H1 (cell line): ENCODE measurements around the gene SCARF1. TPM values are rescaled to one million over a fixed set of nuclear protein-coding genes. Genes with fewer than 3 reads are reported as not detected.

ENCODE experiments used
- CTCF ChIA-PET: fragments of 300-600 bp; sonication (Branson Sonifier 250); formaldehyde crosslinking; loops from one replicate; lab custom pipeline; 2021; ENCODE audit not compliant: partially characterized antibody; lab: Charles Lee
- POLR2A ChIA-PET: fragments of 300-600 bp; sonication (Branson Sonifier 250); formaldehyde crosslinking; loops from one replicate; lab custom pipeline; 2021; ENCODE audit warnings: inconsistent platforms; ENCODE audit not compliant: partially characterized antibody; lab: Charles Lee
- DNase-seq, 2 experiments: peaks; one replicate each; pipeline versions ENCODE4 v3.0.0 to v3.0.0-alpha.2; 2010 to 2022; ENCODE audit warnings: low spot score in 2 of 2, low read depth in 1 of 2, mixed read lengths in 1 of 2
- FAIRE-seq: peaks from 2 replicates; lab custom pipeline; 2011; peaks lifted over from hg19 to GRCh38; lab: Jason Lieb, UNC
- H2AFZ ChIP-seq: 2 replicates; pipeline ENCODE4 v1.8.1; 2012; ENCODE audit warnings: low read length, inconsistent platforms
- H2AK5ac ChIP-seq: 2 replicates; pipeline ENCODE4 v1.6.1; 2013; ENCODE audit warnings: low read depth, low read length
- H2BK120ac ChIP-seq: replicated peaks from 2 replicates; pipeline ENCODE3; 2013; ENCODE audit warnings: low read depth, low read length, inconsistent platforms
- H2BK12ac ChIP-seq: 2 replicates; pipeline ENCODE4 v1.6.1; 2013; ENCODE audit warnings: low read depth, low read length
- H2BK15ac ChIP-seq: 2 replicates; pipeline ENCODE4 v1.6.1; 2013; ENCODE audit warnings: low read length
- H2BK20ac ChIP-seq: 2 replicates; pipeline ENCODE4 v1.6.1; 2013; ENCODE audit warnings: low read length
- H2BK5ac ChIP-seq: 2 replicates; pipeline ENCODE4 v1.6.1; 2013; ENCODE audit warnings: low read depth, low read length
- H3K14ac ChIP-seq: 2 replicates; pipeline ENCODE4 v1.6.1; 2013; ENCODE audit warnings: inconsistent platforms; ENCODE audit not compliant: insufficient read length
- H3K18ac ChIP-seq: 2 replicates; pipeline ENCODE4 v1.6.1; 2013; ENCODE audit warnings: low read length; ENCODE audit errors: extremely low read depth
- H3K23ac ChIP-seq: 2 replicates; pipeline ENCODE4 v1.6.1; 2013; ENCODE audit warnings: inconsistent platforms; ENCODE audit not compliant: insufficient read length
- H3K23me2 ChIP-seq: 2 replicates; pipeline ENCODE4 v1.6.1; 2013; ENCODE audit warnings: low read depth, low read length
- H3K27ac ChIP-seq: 2 replicates; pipeline ENCODE4 v1.6.1; 2011; ENCODE audit warnings: low read depth, low read length, inconsistent platforms
- H3K27me3 ChIP-seq, 4 experiments: replicated peaks in 1 of 4; 1 replicate in 1 of 4; 2 replicates in 3 of 4; pipeline versions ENCODE4 v1.6.1 to v1.8.1; 2011 to 2013; ENCODE audit warnings: low read length in 3 of 4, mild to moderate bottlenecking in 3 of 4, inconsistent platforms in 2 of 4, mixed read lengths in 2 of 4, moderate library complexity in 1 of 4; ENCODE audit not compliant: control insufficient read depth in 3 of 4, insufficient read depth in 3 of 4; ENCODE audit errors: extremely low read depth in 1 of 4
- H3K36me3 ChIP-seq, 4 experiments: 2 replicates each; pipeline versions ENCODE4 v1.6.1 to v1.8.1; 2011 to 2013; ENCODE audit warnings: mild to moderate bottlenecking in 4 of 4, low read length in 3 of 4, moderate library complexity in 2 of 4, control low read depth in 1 of 4, inconsistent platforms in 1 of 4; ENCODE audit not compliant: insufficient read depth in 4 of 4, control insufficient read depth in 2 of 4
- H3K4ac ChIP-seq: replicated peaks from 2 replicates; pipeline ENCODE3; 2013; ENCODE audit warnings: low read length, low read depth, mixed read lengths, inconsistent platforms; ENCODE audit not compliant: insufficient read length
- H3K4me1 ChIP-seq, 4 experiments: replicated peaks in 1 of 4; 1 replicate in 1 of 4; 2 replicates in 3 of 4; pipeline versions ENCODE4 v1.6.1 to v1.8.1; 2011 to 2013; ENCODE audit warnings: low read length in 3 of 4, inconsistent platforms in 2 of 4, mixed read lengths in 1 of 4; ENCODE audit not compliant: insufficient read depth in 4 of 4, control insufficient read depth in 3 of 4
- H3K4me2 ChIP-seq, 2 experiments: 2 replicates each; pipeline versions ENCODE4 v1.6.1 to v1.8.1; 2011 to 2013; ENCODE audit warnings: low read depth in 2 of 2, low read length in 2 of 2, control low read depth in 1 of 2, inconsistent platforms in 1 of 2, mild to moderate bottlenecking in 1 of 2; ENCODE audit not compliant: insufficient read depth in 1 of 2
- H3K4me3 ChIP-seq, 4 experiments: fragments of 200-600, 300-600 bp in 1 of 4; sonication (generic), shearing (Covaris generic), sonication (Bioruptor Twin) in 1 of 4; 2 replicates each; pipeline versions ENCODE4 v1.5.1 to v1.8.1; 2011 to 2016; ENCODE audit warnings: low read length in 4 of 4, low read depth in 3 of 4, control low read depth in 2 of 4, inconsistent platforms in 2 of 4, mild to moderate bottlenecking in 2 of 4, mixed read lengths in 1 of 4, moderate library complexity in 1 of 4; ENCODE audit not compliant: insufficient read depth in 2 of 4; ENCODE audit errors: extremely low read depth in 1 of 4
- H3K56ac ChIP-seq: replicated peaks from 2 replicates; pipeline ENCODE3; 2013; ENCODE audit warnings: low read depth, mild to moderate bottlenecking, mixed read lengths, low read length, inconsistent platforms; ENCODE audit not compliant: insufficient read length
- H3K79me1 ChIP-seq: 2 replicates; pipeline ENCODE4 v1.6.1; 2013; ENCODE audit warnings: low read depth, low read length, control low read depth
- H3K79me2 ChIP-seq, 2 experiments: 2 replicates each; pipeline versions ENCODE4 v1.6.1 to v1.8.1; 2012 to 2013; ENCODE audit warnings: low read length in 2 of 2, mild to moderate bottlenecking in 2 of 2, inconsistent platforms in 1 of 2; ENCODE audit not compliant: insufficient read depth in 2 of 2, control insufficient read depth in 1 of 2
- H3K9ac ChIP-seq, 4 experiments: replicated peaks in 1 of 4; 1 replicate in 1 of 4; 2 replicates in 3 of 4; pipeline versions ENCODE4 v1.6.1 to v1.8.1; 2011 to 2013; ENCODE audit warnings: low read depth in 3 of 4, low read length in 3 of 4, control low read depth in 2 of 4, mild to moderate bottlenecking in 2 of 4, moderate library complexity in 2 of 4, inconsistent platforms in 1 of 4; ENCODE audit errors: extremely low read depth in 1 of 4
- H3K9me3 ChIP-seq, 2 experiments: 2 replicates each; pipeline versions ENCODE4 v1.6.1 to v1.8.1; 2012 to 2013; ENCODE audit warnings: mild to moderate bottlenecking in 2 of 2, moderate library complexity in 2 of 2, control low read depth in 1 of 2, inconsistent platforms in 1 of 2, low read depth in 1 of 2, low read length in 1 of 2, mixed read lengths in 1 of 2; ENCODE audit not compliant: insufficient read depth in 2 of 2
- H4K20me1 ChIP-seq, 2 experiments: replicated peaks in 1 of 2; 2 replicates each; pipeline versions ENCODE3 to v1.8.1; 2011 to 2013; ENCODE audit warnings: inconsistent platforms in 2 of 2, low read length in 2 of 2, mild to moderate bottlenecking in 1 of 2; ENCODE audit not compliant: insufficient read depth in 2 of 2, control insufficient read depth in 1 of 2
- H4K5ac ChIP-seq: 2 replicates; pipeline ENCODE4 v1.6.1; 2013; ENCODE audit warnings: low read length, low read depth, mixed read lengths, inconsistent platforms; ENCODE audit not compliant: insufficient read length
- H4K8ac ChIP-seq: 2 replicates; pipeline ENCODE4 v1.8.0; 2013; ENCODE audit warnings: mild to moderate bottlenecking, moderate library complexity, low read length, inconsistent platforms; ENCODE audit not compliant: insufficient read depth; ENCODE audit errors: extremely low read depth
- H4K91ac ChIP-seq: replicated peaks from 2 replicates; pipeline ENCODE3; 2013; ENCODE audit warnings: low read length, mixed read lengths, inconsistent platforms; ENCODE audit not compliant: insufficient read length
- EZH2 ChIP-seq: fragments of 200-600 bp; sonication (generic); IDR thresholded peaks from 2 replicates; pipeline ENCODE4 v1.7.1; 2012; ENCODE audit warnings: low read depth, mild to moderate bottlenecking, moderate library complexity, low read length, inconsistent platforms; ENCODE audit not compliant: severe bottlenecking
- JUN ChIP-seq: IDR thresholded peaks from 2 replicates; pipeline ENCODE4 v1.6.1; 2011; ENCODE audit warnings: low read depth, mild to moderate bottlenecking, improper control_type of control experiment, low read length
- KDM1A ChIP-seq: fragments of 200-600, 300-600 bp; sonication (generic); IDR thresholded peaks from 2 replicates; pipeline ENCODE4 v1.7.1; 2016; ENCODE audit warnings: mild to moderate bottlenecking, low read length, borderline replicate concordance
- POLR2A ChIP-seq, 2 experiments: IDR thresholded peaks; 1 replicate in 1 of 2; 2 replicates in 1 of 2; pipeline ENCODE4 v1.6.1; 2011; ENCODE audit warnings: low read depth in 2 of 2, low read length in 2 of 2, mild to moderate bottlenecking in 2 of 2; ENCODE audit errors: control extremely low read depth in 1 of 2
- SP2 ChIP-seq: IDR thresholded peaks from 2 replicates; pipeline ENCODE4 v1.6.1; 2012; ENCODE audit warnings: mild to moderate bottlenecking, low read length, inconsistent platforms
- TEAD4 ChIP-seq: IDR thresholded peaks from 2 replicates; pipeline ENCODE4 v1.6.1; 2012; ENCODE audit warnings: low read depth, low read length, inconsistent platforms, mixed read lengths
- WGBS, 2 experiments: shearing (Covaris generic) in 1 of 2; methylation state at CpG; one replicate each; pipeline versions ENCODE4 v1.1.6 to v1.1.7; 2013 to 2015; ENCODE audit warnings: low lambda C conversion rate in 2 of 2, mixed read lengths in 2 of 2, inconsistent platforms in 1 of 2, low coverage in 1 of 2, missing lambda C conversion rate in 1 of 2; ENCODE audit not compliant: insufficient replicate concordance in 2 of 2, insufficient coverage in 1 of 2, insufficient read length in 1 of 2; ENCODE audit errors: extremely low coverage in 1 of 2, missing lambda C conversion rate in 1 of 2; 5-methylcytosine and 5-hydroxymethylcytosine counted together
- polyA plus RNA-seq, 7 experiments: library from polyadenylated mRNA; depleted of rRNA in 3 of 7; stranded (reverse) in 5 of 7; unstranded in 2 of 7; fragments of >200 nt in 5 of 7; fragments of 200-250 nt in 2 of 7; gene quantifications; 1 replicate in 5 of 7; 2 replicates in 1 of 7; 4 replicates in 1 of 7; pipeline versions ENCODE4 v1.2.1 to v1.2.3, GENCODE V29; 2011 to 2013; ENCODE audit warnings: missing spikeins in 2 of 7, mixed read lengths in 2 of 7
- total RNA-seq: library from RNA; stranded (reverse); fragmentation: NEBNext Ultra II Directional; extraction: Animal tissue kit (Norgen Biotek cat#: 25700); gene quantifications from 2 replicates; pipeline ENCODE4 v1.2.1, GENCODE V29; 2021
- TF ChIP-seq, protein P1 (sequence below): IDR thresholded peaks from 2 replicates; pipeline ENCODE4 v1.6.1; 2012; ENCODE audit warnings: inconsistent platforms
- TF ChIP-seq, protein P2 (sequence below): IDR thresholded peaks from 2 replicates; pipeline ENCODE4 v1.6.1; 2012; ENCODE audit warnings: low read length, inconsistent platforms
- TF ChIP-seq, protein P3 (sequence below): IDR thresholded peaks from 2 replicates; pipeline ENCODE4 v1.6.1; 2012; ENCODE audit warnings: inconsistent platforms
- TF ChIP-seq, protein P4 (sequence below): IDR thresholded peaks from 2 replicates; pipeline ENCODE4 v1.6.1; 2011; ENCODE audit warnings: low read length, improper control_type of control experiment

The SCARF1 gene
- total and polyA plus RNA-seq, 2 of the 8 experiments (the other 6 are each of a cell fraction or from before 2014, with no cell fraction given) = 1.1 to 1.6 TPM

DNA sequence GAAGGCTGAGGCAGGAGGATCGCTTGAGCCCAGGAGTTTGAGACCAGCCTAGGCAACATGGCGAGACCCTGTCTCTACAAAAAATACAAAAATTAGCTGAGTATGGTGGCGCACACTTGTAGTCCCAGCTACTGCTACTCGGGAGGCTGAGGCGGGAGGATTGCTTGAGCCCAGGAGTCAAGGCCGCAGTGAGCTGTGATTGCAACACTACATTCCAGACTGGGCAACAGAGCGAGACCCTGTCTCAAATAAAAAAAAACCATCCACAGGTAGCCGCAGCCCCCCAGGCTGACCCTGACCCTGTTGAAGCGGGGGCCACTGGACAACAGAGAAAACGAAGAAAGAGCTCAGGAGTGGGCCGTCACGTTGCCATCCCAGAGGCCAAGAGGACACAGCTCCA lies 20.9 kb downstream of the SCARF1 start:
- POLR2A ChIA-PET = interaction anchor here (0.7 to 1.2 kb wide), 3 partner anchors 8 to 108 kb away, joined by 3 to 9 read pairs (median 3); partner anchors contain the start of gene INPP5K
- Histone ChIP-seq H3K27me3 (peaks cover 0 to 9% (median 4%) of the 10 kb centered on the region in 4 experiments; a peak in 4 of 7 replicates), H3K27ac (no peak overlapping the region), H3K23me2 (peaks cover 12% of the 10 kb centered on the region), H2AFZ (no peak overlapping the region), H4K91ac (no peak overlapping the region), H2BK20ac (no peak overlapping the region), H3K4me2 (no peak overlapping the region), H3K18ac (no peak overlapping the region), H3K79me1 (no peaks in the 10 kb centered on the region), H3K9ac (no peak overlapping the region), H3K4me3 (no peak overlapping the region), H3K9me3 (no peaks in the 10 kb centered on the region), H2BK5ac (no peak overlapping the region), H4K5ac (no peak overlapping the region), H2BK120ac (no peak overlapping the region), H2AK5ac (no peak overlapping the region), H3K56ac (no peak overlapping the region), H3K36me3 (no peaks in the 10 kb centered on the region), H3K23ac (no peak overlapping the region), H3K4me1 (peaks cover 0 to 11% (median 4%) of the 10 kb centered on the region in 4 experiments; a peak in 6 of 7 replicates), H4K20me1 (peaks cover 0 to 4% of the 10 kb centered on the region in 2 experiments), H3K14ac (no peak overlapping the region), H3K4ac (no peak overlapping the region), H3K79me2 (no peaks in the 10 kb centered on the region), H4K8ac (no peak overlapping the region), H2BK12ac (no peak overlapping the region), H2BK15ac (no peak overlapping the region)
- no peak for DNase-seq
- CTCF ChIA-PET = interaction anchor here (0.8 to 14.5 kb wide), 5 partner anchors 10 to 64 kb away, joined by 3 to 146 read pairs (median 4); no protein-coding TSS in a partner anchor
- 96% methylated on average over 11 of the region's 12 CpGs; no CpG with 5 or more reads in 1 of the 2 experiments for WGBS, 2 experiments
- FAIRE-seq = no peak
- TF ChIP-seq SP2 = no peak
- no peak for TF ChIP-seq TEAD4
- TF ChIP-seq KDM1A = no peak
- no peak for TF ChIP-seq EZH2
- TF ChIP-seq POLR2A (IDR thresholded peaks at IDR 0.05; ENCODE audit: control extremely low read depth in 1 of 2, low read depth in 2 of 2, low read length in 2 of 2) = no peak
- TF ChIP-seq, protein P1, sequence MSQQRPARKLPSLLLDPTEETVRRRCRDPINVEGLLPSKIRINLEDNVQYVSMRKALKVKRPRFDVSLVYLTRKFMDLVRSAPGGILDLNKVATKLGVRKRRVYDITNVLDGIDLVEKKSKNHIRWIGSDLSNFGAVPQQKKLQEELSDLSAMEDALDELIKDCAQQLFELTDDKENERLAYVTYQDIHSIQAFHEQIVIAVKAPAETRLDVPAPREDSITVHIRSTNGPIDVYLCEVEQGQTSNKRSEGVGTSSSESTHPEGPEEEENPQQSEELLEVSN = no peak
- TF ChIP-seq JUN = no peak
- TF ChIP-seq, protein P2, sequence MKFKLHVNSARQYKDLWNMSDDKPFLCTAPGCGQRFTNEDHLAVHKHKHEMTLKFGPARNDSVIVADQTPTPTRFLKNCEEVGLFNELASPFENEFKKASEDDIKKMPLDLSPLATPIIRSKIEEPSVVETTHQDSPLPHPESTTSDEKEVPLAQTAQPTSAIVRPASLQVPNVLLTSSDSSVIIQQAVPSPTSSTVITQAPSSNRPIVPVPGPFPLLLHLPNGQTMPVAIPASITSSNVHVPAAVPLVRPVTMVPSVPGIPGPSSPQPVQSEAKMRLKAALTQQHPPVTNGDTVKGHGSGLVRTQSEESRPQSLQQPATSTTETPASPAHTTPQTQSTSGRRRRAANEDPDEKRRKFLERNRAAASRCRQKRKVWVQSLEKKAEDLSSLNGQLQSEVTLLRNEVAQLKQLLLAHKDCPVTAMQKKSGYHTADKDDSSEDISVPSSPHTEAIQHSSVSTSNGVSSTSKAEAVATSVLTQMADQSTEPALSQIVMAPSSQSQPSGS = no peak
- TF ChIP-seq, protein P3, sequence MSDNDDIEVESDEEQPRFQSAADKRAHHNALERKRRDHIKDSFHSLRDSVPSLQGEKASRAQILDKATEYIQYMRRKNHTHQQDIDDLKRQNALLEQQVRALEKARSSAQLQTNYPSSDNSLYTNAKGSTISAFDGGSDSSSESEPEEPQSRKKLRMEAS = no peak
- TF ChIP-seq, protein P4, sequence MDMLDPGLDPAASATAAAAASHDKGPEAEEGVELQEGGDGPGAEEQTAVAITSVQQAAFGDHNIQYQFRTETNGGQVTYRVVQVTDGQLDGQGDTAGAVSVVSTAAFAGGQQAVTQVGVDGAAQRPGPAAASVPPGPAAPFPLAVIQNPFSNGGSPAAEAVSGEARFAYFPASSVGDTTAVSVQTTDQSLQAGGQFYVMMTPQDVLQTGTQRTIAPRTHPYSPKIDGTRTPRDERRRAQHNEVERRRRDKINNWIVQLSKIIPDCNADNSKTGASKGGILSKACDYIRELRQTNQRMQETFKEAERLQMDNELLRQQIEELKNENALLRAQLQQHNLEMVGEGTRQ = no peak
